AG09319 (cell line): ENCODE data around the gene ZDBF2.

Experiments
- DNase-seq: peaks from one replicate; pipeline ENCODE4 v3.0.0-alpha.2; 2010; ENCODE audit warnings: low read depth; ENCODE audit errors: extremely low read depth
- CTCF ChIP-seq: IDR thresholded peaks from 2 replicates; pipeline ENCODE4 v1.5.1; 2011; ENCODE audit warnings: low read depth, mild to moderate bottlenecking, inconsistent platforms, low read length, moderate library complexity

ZDBF2 gene

GRCh38 chr2:206263959-206264603, 10.4 kb upstream of the ZDBF2 start:
- no peak for DNase-seq
- no peak for TF ChIP-seq CTCF

- DNase-seq: no peak
- no peak for TF ChIP-seq CTCF
Observed at GRCh38 chr2:206266130-206267125, 8.0 kb upstream of the ZDBF2 start.

GRCh38 chr2:206267567-206267966, 6.9 kb upstream of the ZDBF2 start:
- DNase-seq: no peak
- no peak for TF ChIP-seq CTCF

GRCh38 chr2:206271065-206271464, 3.4 kb upstream of the ZDBF2 start:
- TF ChIP-seq CTCF: no peak

GRCh38 chr2:206273905-206274304, 558 bp upstream of the ZDBF2 start:
- no peak for TF ChIP-seq CTCF
- no peak for DNase-seq

More at GRCh38 chr2:206271065-206271464, 3.4 kb upstream of the ZDBF2 start:
- no peak for DNase-seq

GRCh38 chr2:206275312-206276055, 1.0 kb downstream of the ZDBF2 start:
- DNase-seq: no peak
- no peak for TF ChIP-seq CTCF
